Calu3 (cell line): ENCODE results near the gene KMT2E. TPM values are rescaled to one million over a fixed set of nuclear protein-coding genes. Genes with fewer than 3 reads are reported as not detected.

ENCODE experiments used
- BruUV-seq: library from RNA; stranded (reverse); fragments of 400-500 nt; replicated peaks from 2 replicates; lab custom pipeline; 2021; lab: Mats Ljungman, UMichigan
- CTCF ChIA-PET: fragments of 300-600 bp; sonication (Branson Sonifier 250); formaldehyde crosslinking; loops from one replicate; lab custom pipeline; 2022; ENCODE audit warnings: antibody characterized with exemption; lab: Charles Lee
- DNase-seq: peaks from one replicate; pipeline ENCODE4 v3.0.0; 2022
- H3K27ac Mint-ChIP-seq: one replicate; pipeline ENCODE4 v1.8.0; 2022; ENCODE audit warnings: mixed read lengths; ENCODE audit not compliant: unreplicated experiment
- H3K27me3 Mint-ChIP-seq: one replicate; pipeline ENCODE4 v1.8.0; 2022; ENCODE audit warnings: mixed read lengths; ENCODE audit not compliant: unreplicated experiment
- H3K36me3 Mint-ChIP-seq: one replicate; pipeline ENCODE4 v1.8.0; 2022; ENCODE audit warnings: mild to moderate bottlenecking, moderate library complexity, mixed read lengths; ENCODE audit not compliant: insufficient read depth, unreplicated experiment
- H3K4me1 Mint-ChIP-seq: one replicate; pipeline ENCODE4 v1.8.0; 2022; ENCODE audit warnings: mild to moderate bottlenecking, low read depth, mixed read lengths; ENCODE audit not compliant: unreplicated experiment
- H3K4me3 Mint-ChIP-seq: one replicate; pipeline ENCODE4 v1.8.0; 2022; ENCODE audit warnings: mild to moderate bottlenecking, low read depth, moderate library complexity, mixed read lengths; ENCODE audit not compliant: unreplicated experiment
- H3K9me3 Mint-ChIP-seq: one replicate; pipeline ENCODE4 v1.8.0; 2022; ENCODE audit warnings: low read depth, mixed read lengths; ENCODE audit not compliant: unreplicated experiment
- CTCF ChIP-seq: fragments of 200-600 bp; IDR thresholded peaks from one replicate; pipeline ENCODE4 v1.8.0; 2022; ENCODE audit warnings: antibody characterized with exemption; ENCODE audit not compliant: unreplicated experiment
- intact Hi-C: fragments of 100-400 bp; cut with micrococcal nuclease; formaldehyde crosslinking; loops from one replicate; pipeline ENCODE4 v1.10.0; 2022; ENCODE audit not compliant: unreplicated experiment
- total RNA-seq: library from RNA; stranded (reverse); gene quantifications from 2 replicates; pipeline ENCODE4 v1.2.3, GENCODE V29; 2022

KMT2E gene
- total RNA-seq, 1 experiment from 2014 or later, result 39.1 TPM

DNA sequence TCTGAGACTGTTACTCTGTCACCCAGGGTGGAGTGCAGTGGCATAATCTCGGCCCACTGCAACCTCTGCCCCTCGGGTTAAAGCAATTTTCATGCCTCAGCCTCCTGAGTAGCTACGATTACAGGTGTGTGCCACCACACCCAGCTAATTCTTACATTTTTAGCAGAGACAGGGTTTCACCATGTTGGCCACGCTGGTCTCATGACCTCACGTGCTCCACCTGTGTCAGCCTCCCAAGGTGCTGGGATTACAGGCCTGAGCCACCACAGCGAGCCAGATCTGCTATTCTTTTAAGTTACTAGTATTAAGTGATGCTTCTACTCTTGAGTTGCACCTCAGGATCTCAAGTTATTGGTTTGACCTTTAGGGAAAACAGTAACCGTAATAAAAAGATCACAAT lies 23.0 kb upstream of the KMT2E start:
- Mint-ChIP-seq H3K4me3 (no peak overlapping the region), H3K27ac (no peak overlapping the region), H3K27me3 (no peaks in the 10 kb centered on the region), H3K36me3 (peaks cover 10% of the 10 kb centered on the region), H3K9me3 (no peaks in the 10 kb centered on the region), H3K4me1 (peaks cover 7% of the 10 kb centered on the region)
- DNase-seq, result no peak
- CTCF ChIA-PET, result no interaction called here
- BruUV-seq, result no TSS peak
- TF ChIP-seq CTCF, result no peak
- intact Hi-C loops, result no loop called here

DNA sequence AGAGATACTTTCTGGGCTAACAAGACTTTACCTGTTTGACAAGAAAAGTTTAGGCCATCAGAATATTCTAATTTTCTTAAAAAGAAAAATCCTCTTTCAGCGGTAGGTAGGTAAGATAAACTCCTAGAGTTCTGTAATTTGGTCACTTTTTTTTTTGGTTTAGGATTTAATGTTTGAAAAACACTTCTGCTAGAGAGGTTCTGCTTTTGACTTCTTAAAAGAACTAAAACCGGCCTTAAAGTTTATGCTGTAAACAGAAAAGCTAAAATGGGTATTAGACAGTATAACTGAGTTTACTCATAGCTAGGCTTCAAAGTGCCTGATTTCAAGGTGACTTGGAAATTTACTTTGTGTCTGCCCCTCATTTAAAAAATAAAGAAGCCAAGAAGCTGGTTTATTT lies 21.7 kb upstream of the KMT2E start:
- intact Hi-C loops, result no loop called here
- Mint-ChIP-seq H3K36me3 (peaks cover 16% of the 10 kb centered on the region), H3K4me3 (no peak overlapping the region), H3K27ac (no peak overlapping the region), H3K4me1 (peaks cover 14% of the 10 kb centered on the region), H3K27me3 (no peaks in the 10 kb centered on the region), H3K9me3 (no peaks in the 10 kb centered on the region)
- no peak for TF ChIP-seq CTCF
- DNase-seq, result no peak
- BruUV-seq, result no TSS peak
- CTCF ChIA-PET, result no interaction called here

DNA sequence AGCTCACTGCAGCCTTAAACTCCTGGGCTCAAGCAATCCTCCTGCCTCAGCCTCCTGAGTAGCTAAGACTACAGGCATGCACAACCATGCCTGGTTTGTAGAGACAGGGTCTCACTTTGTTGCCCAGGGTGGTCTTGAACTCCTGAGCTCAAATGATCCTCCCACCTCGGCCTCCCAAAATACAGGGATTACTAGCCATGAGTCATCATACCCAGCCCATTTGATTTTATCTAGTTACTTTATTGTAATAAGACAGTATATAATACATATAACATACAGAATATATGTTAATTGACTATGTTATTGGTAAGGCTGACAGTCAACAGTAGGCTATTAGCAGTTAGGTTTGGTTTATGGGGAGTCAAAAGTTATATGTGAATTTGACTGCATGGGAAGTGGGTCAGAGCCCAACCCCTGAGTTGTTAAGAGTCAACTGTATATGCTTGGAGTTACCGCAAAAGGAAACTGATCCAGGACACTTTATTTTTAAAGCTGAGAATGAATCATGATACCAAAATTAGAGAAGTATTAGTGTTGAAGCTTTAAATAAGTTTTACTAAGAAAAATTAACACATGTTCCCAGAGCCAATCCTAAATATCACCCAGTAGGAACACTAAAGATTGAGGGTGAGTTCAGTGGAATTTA lies 20.7 kb upstream of the KMT2E start:
- Mint-ChIP-seq H3K4me3 (no peak overlapping the region), H3K27ac (no peak overlapping the region), H3K36me3 (peaks cover 16% of the 10 kb centered on the region), H3K4me1 (peaks cover 16% of the 10 kb centered on the region), H3K27me3 (no peaks in the 10 kb centered on the region), H3K9me3 (no peaks in the 10 kb centered on the region)
- DNase-seq, result no peak
- intact Hi-C loops, result no loop called here
- BruUV-seq, result no TSS peak
- TF ChIP-seq CTCF, result no peak
- CTCF ChIA-PET, result no interaction called here

DNA sequence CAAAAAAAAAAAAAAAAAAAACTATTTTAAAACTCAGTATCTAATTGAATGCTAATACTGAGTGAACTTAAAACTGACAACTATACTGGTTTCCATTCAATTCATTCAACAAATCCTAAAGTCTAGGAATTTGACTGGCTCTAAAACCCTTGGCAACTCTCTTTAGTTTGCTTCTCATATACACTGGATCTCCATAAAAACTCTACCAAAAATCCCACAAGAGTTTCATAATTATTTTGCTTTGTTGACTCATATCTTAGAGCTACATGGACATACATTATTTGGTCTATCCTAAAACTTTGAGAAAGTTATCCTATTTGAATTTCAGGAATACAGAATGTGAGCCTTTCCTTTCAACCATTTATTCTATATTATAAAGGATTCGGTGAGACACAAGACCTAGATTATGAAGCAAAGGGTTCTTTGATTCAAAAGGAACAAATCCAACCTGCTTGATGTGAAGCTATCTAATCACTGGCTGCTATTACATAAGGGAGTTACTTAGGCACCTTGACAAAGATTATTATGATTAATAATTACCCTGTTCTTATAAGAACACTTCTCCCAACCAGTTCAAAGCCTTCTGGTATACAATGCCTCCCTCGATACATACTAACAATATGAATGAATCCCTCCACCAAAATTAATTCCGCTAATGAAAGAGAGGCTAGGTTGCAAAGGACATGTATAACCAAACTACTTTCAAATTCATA lies 15.8 kb upstream of the KMT2E start:
- peaks cover 40% of the 10 kb centered on the region for H3K4me1 Mint-ChIP-seq
- intact Hi-C loops, result no loop called here
- TF ChIP-seq CTCF, result no peak
- H3K9me3 Mint-ChIP-seq, result no peaks in the 10 kb centered on the region
- CTCF ChIA-PET, result no interaction called here
- H3K27ac Mint-ChIP-seq, result no peak overlapping the region
- BruUV-seq, result no TSS peak
- H3K27me3 Mint-ChIP-seq, result no peaks in the 10 kb centered on the region
- no peak overlapping the region for H3K4me3 Mint-ChIP-seq
- peaks cover 23% of the 10 kb centered on the region for H3K36me3 Mint-ChIP-seq
- DNase-seq, result no peak
